ENCODE data around the gene SHANK1.

- TF ChIP-seq RCOR1 (IDR thresholded peaks at IDR 0.05; ENCODE audit: insufficient replicate concordance, low read length) (no peak), POLR2A (IDR thresholded peaks at IDR 0.05; ENCODE audit: low read depth, low read length) (no peak), CEBPB (IDR thresholded peaks at IDR 0.05; ENCODE audit: low read depth, low read length) (no peak)
- TF ChIP-seq, protein P1, sequence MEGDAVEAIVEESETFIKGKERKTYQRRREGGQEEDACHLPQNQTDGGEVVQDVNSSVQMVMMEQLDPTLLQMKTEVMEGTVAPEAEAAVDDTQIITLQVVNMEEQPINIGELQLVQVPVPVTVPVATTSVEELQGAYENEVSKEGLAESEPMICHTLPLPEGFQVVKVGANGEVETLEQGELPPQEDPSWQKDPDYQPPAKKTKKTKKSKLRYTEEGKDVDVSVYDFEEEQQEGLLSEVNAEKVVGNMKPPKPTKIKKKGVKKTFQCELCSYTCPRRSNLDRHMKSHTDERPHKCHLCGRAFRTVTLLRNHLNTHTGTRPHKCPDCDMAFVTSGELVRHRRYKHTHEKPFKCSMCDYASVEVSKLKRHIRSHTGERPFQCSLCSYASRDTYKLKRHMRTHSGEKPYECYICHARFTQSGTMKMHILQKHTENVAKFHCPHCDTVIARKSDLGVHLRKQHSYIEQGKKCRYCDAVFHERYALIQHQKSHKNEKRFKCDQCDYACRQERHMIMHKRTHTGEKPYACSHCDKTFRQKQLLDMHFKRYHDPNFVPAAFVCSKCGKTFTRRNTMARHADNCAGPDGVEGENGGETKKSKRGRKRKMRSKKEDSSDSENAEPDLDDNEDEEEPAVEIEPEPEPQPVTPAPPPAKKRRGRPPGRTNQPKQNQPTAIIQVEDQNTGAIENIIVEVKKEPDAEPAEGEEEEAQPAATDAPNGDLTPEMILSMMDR (conservative IDR thresholded peaks at IDR 0.05; ENCODE audit: low read depth, low read length): no peak
These were observed 94.5 kb downstream of the SHANK1 start for GRCh38 chr19:50624949-50625600.
